Panc1 (cell line): ENCODE measurements around the gene CROCC. TPM values are rescaled to one million over a fixed set of nuclear protein-coding genes. Genes with fewer than 3 reads are reported as not detected.

ENCODE experiments used
- ATAC-seq: fragments of 200-7000 bp; cut with Tn5 transposase; 2 replicates; pipeline ENCODE4 v1.9.1; 2020; ENCODE audit warnings: mild to moderate bottlenecking, moderate library complexity
- BruUV-seq: library from RNA; stranded (reverse); fragments of 400-500 nt; replicated peaks from 2 replicates; lab custom pipeline; 2021; lab: Mats Ljungman, UMichigan
- CTCF ChIA-PET: fragments of 300-600 bp; sonication (Branson Sonifier 250); formaldehyde crosslinking; loops from one replicate; lab custom pipeline; 2022; ENCODE audit warnings: antibody characterized with exemption; lab: Charles Lee
- POLR2A ChIA-PET: fragments of 300-600 bp; sonication (Branson Sonifier 250); formaldehyde crosslinking; loops from one replicate; lab custom pipeline; 2022; ENCODE audit warnings: antibody characterized with exemption; lab: Charles Lee
- DNase-seq: peaks from one replicate; pipeline ENCODE4 v3.0.0-alpha.2; 2010; ENCODE audit warnings: low read depth, low spot score
- H3K27ac ChIP-seq: 2 replicates; pipeline ENCODE4 v1.5.1; 2011; ENCODE audit warnings: mild to moderate bottlenecking, low read length, inconsistent platforms
- H3K27me3 ChIP-seq: fragments of 200-500 bp; sonication (Bioruptor generic); 2 replicates; pipeline ENCODE4 v1.6.0; 2014; ENCODE audit warnings: low read length, inconsistent platforms; ENCODE audit not compliant: control insufficient read depth, insufficient read depth
- H3K36me3 ChIP-seq: fragments of 200-500 bp; sonication (Bioruptor generic); 2 replicates; pipeline ENCODE4 v1.5.1; 2014; ENCODE audit warnings: inconsistent platforms, mild to moderate bottlenecking, low read length, moderate library complexity; ENCODE audit not compliant: control insufficient read depth, insufficient read depth
- H3K4me1 ChIP-seq: 2 replicates; pipeline ENCODE4 v1.5.1; 2011; ENCODE audit warnings: inconsistent platforms, mild to moderate bottlenecking, low read length, moderate library complexity; ENCODE audit not compliant: control insufficient read depth, insufficient read depth
- H3K4me3 ChIP-seq, 2 experiments: 2 replicates each; pipeline ENCODE4 v1.5.1; 2011 to 2012; ENCODE audit warnings: low read depth in 2 of 2, low read length in 2 of 2, mild to moderate bottlenecking in 2 of 2, inconsistent platforms in 1 of 2, moderate library complexity in 1 of 2
- H3K9me3 ChIP-seq: fragments of 200-500 bp; sonication (Bioruptor generic); 2 replicates; pipeline ENCODE4 v1.5.1; 2014; ENCODE audit warnings: low read depth, mild to moderate bottlenecking, inconsistent platforms, low read length, moderate library complexity; ENCODE audit not compliant: control insufficient read depth, insufficient read depth
- POLR2AphosphoS5 ChIP-seq: IDR thresholded peaks from 2 replicates; pipeline ENCODE4 v1.6.1; 2012; ENCODE audit warnings: mild to moderate bottlenecking, low read depth, low read length, moderate library complexity
- SIN3A ChIP-seq: IDR thresholded peaks from 2 replicates; pipeline ENCODE4 v1.6.1; 2012; ENCODE audit warnings: low read depth, mild to moderate bottlenecking, low read length, moderate library complexity, borderline replicate concordance; ENCODE audit not compliant: insufficient read depth
- TCF7L2 ChIP-seq: IDR thresholded peaks from 2 replicates; pipeline ENCODE4 v1.6.1; 2011; ENCODE audit warnings: mild to moderate bottlenecking, low read depth, low read length, inconsistent platforms
- in situ Hi-C: cut with HindIII; loops from 2 replicates; pipeline ENCODE4 v1.10.0; 2016; ENCODE audit warnings: low sequenced_read_pairs, low pct_unique_long_range_greater_than_20kb
- intact Hi-C: fragments of 100-400 bp; cut with micrococcal nuclease; formaldehyde crosslinking; loops from one replicate; pipeline ENCODE4 v1.10.0; 2022; ENCODE audit not compliant: unreplicated experiment
- total RNA-seq: library from RNA; stranded (reverse); gene quantifications from one replicate; pipeline ENCODE4 v1.2.1, GENCODE V29; 2021; ENCODE audit not compliant: unreplicated experiment
- TF ChIP-seq, protein P1 (sequence below), 2 experiments: IDR thresholded peaks; 2 replicates each; pipeline ENCODE4 v1.6.1; 2011 to 2012; ENCODE audit warnings: low read depth in 2 of 2, control low read depth in 1 of 2, low read length in 1 of 2, mild to moderate bottlenecking in 1 of 2, moderate library complexity in 1 of 2; ENCODE audit not compliant: insufficient read depth in 1 of 2
- TF ChIP-seq, protein P2 (sequence below): fragments of 450-650 bp; IDR thresholded peaks from 2 replicates; pipeline ENCODE4 v1.5.1; 2017; ENCODE audit warnings: mild to moderate bottlenecking

Gene CROCC
- total RNA-seq, 1 experiment from 2014 or later, result 13.6 TPM

DNA sequence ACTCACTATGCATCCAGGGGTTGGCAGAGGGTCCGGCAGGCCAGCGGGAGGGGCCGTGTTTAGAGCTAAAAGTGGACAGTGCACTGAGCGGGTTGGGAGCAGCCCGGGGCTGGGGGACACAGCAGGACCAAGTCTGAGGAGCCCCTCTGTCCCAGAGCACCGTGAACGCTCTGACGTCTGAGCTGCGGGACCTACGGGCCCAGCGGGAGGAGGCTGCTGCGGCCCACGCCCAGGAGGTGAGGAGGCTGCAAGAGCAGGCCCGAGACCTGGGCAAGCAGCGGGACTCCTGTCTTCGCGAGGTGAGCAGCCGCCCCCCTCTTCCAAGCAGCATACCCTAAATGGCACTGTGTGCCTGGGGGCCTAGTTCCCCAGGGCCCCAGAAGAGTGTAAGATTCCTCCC lies 32.8 kb downstream of the CROCC start:
- POLR2A ChIA-PET, result no interaction called here
- intact Hi-C loops, result loop anchor here (5.0 kb wide), 1 partner anchor 93 kb away; no protein-coding TSS in a partner anchor
- H3K4me1 ChIP-seq, result no peaks in the 10 kb centered on the region

GRCh38 chr1:16955186-16955585 lies 33.5 kb downstream of the CROCC start:
- no peak for ATAC-seq
- H3K9me3 ChIP-seq, result no peaks in the 10 kb centered on the region
- intact Hi-C loops (no loop called here), in situ Hi-C loops (no loop called here)
- CTCF ChIA-PET, result interaction anchor here (0.6 kb wide), 1 partner anchor 96 kb away, joined by 5 read pairs; no protein-coding TSS in a partner anchor
- H3K27ac ChIP-seq, result no peak overlapping the region
- no TSS peak for BruUV-seq
- H3K4me1 ChIP-seq, result peaks cover 1% of the 10 kb centered on the region
- POLR2A ChIA-PET, result interaction anchor here (0.6 kb wide), 1 partner anchor 12 kb away, joined by 3 read pairs; no protein-coding TSS in a partner anchor
- TF ChIP-seq SIN3A (no peak), TCF7L2 (no peak), POLR2AphosphoS5 (no peak)
- TF ChIP-seq, protein P1, sequence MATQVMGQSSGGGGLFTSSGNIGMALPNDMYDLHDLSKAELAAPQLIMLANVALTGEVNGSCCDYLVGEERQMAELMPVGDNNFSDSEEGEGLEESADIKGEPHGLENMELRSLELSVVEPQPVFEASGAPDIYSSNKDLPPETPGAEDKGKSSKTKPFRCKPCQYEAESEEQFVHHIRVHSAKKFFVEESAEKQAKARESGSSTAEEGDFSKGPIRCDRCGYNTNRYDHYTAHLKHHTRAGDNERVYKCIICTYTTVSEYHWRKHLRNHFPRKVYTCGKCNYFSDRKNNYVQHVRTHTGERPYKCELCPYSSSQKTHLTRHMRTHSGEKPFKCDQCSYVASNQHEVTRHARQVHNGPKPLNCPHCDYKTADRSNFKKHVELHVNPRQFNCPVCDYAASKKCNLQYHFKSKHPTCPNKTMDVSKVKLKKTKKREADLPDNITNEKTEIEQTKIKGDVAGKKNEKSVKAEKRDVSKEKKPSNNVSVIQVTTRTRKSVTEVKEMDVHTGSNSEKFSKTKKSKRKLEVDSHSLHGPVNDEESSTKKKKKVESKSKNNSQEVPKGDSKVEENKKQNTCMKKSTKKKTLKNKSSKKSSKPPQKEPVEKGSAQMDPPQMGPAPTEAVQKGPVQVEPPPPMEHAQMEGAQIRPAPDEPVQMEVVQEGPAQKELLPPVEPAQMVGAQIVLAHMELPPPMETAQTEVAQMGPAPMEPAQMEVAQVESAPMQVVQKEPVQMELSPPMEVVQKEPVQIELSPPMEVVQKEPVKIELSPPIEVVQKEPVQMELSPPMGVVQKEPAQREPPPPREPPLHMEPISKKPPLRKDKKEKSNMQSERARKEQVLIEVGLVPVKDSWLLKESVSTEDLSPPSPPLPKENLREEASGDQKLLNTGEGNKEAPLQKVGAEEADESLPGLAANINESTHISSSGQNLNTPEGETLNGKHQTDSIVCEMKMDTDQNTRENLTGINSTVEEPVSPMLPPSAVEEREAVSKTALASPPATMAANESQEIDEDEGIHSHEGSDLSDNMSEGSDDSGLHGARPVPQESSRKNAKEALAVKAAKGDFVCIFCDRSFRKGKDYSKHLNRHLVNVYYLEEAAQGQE (IDR thresholded peaks at IDR 0.05; ENCODE audit: insufficient read depth in 1 of 2, low read depth in 2 of 2, low read length in 1 of 2), result no peak
- TF ChIP-seq, protein P2, sequence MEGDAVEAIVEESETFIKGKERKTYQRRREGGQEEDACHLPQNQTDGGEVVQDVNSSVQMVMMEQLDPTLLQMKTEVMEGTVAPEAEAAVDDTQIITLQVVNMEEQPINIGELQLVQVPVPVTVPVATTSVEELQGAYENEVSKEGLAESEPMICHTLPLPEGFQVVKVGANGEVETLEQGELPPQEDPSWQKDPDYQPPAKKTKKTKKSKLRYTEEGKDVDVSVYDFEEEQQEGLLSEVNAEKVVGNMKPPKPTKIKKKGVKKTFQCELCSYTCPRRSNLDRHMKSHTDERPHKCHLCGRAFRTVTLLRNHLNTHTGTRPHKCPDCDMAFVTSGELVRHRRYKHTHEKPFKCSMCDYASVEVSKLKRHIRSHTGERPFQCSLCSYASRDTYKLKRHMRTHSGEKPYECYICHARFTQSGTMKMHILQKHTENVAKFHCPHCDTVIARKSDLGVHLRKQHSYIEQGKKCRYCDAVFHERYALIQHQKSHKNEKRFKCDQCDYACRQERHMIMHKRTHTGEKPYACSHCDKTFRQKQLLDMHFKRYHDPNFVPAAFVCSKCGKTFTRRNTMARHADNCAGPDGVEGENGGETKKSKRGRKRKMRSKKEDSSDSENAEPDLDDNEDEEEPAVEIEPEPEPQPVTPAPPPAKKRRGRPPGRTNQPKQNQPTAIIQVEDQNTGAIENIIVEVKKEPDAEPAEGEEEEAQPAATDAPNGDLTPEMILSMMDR, result no peak
- no peak for DNase-seq
- H3K36me3 ChIP-seq, result no peaks in the 10 kb centered on the region; the same call in 1 of the 2 replicates
- no peaks in the 10 kb centered on the region for H3K27me3 ChIP-seq
- H3K4me3 ChIP-seq, result no peak overlapping the region

More for the DNA sequence above, 32.8 kb downstream of the CROCC start:
- Histone ChIP-seq H3K9me3 (no peaks in the 10 kb centered on the region), H3K27ac (no peak overlapping the region), H3K36me3 (no peaks in the 10 kb centered on the region), H3K27me3 (no peaks in the 10 kb centered on the region), H3K4me3 (no peak overlapping the region)
- TF ChIP-seq TCF7L2 (no peak), POLR2AphosphoS5 (no peak), SIN3A (no peak)
- TF ChIP-seq, protein P2, result no peak
- TF ChIP-seq, protein P1 (IDR thresholded peaks at IDR 0.05; ENCODE audit: insufficient read depth in 1 of 2, low read depth in 2 of 2, low read length in 1 of 2), result no peak
- in situ Hi-C loops, result no loop called here
- no TSS peak for BruUV-seq
- no peak for DNase-seq
- ATAC-seq, result no peak
- CTCF ChIA-PET, result interaction anchor here (0.6 kb wide), 1 partner anchor 97 kb away, joined by 5 read pairs; no protein-coding TSS in a partner anchor
